ENCODE results near the gene ZFYVE26. TPM values are rescaled to one million over a fixed set of nuclear protein-coding genes. Genes with fewer than 3 reads are reported as not detected.

ZFYVE26 gene
- total RNA-seq, 2 experiments from 2014 or later: 20.5 to 23.2 TPM

- H3K9me3 ChIP-seq (ENCODE audit: control insufficient read depth in 1 of 2, insufficient read depth in 1 of 2, low read length in 2 of 2): no peaks in the 10 kb centered on the region
- no peak for ATAC-seq (ENCODE audit: poor library complexity)
- H3K4me1 ChIP-seq (ENCODE audit: insufficient read depth, low read length): no peaks in the 10 kb centered on the region
- TF ChIP-seq CTCF (IDR thresholded peaks at IDR 0.05): no peak
- Mint-ChIP-seq H3K4me1 (ENCODE audit: low read depth) (no peaks in the 10 kb centered on the region), H3K36me3 (ENCODE audit: low read depth) (peaks cover 94% of the 10 kb centered on the region), H3K27me3 (no peaks in the 10 kb centered on the region), H3K4me3 (no peak overlapping the region), H3K27ac (no peak overlapping the region), H3K9me3 (no peaks in the 10 kb centered on the region)
- CTCF ChIA-PET: no interaction called here
- H3K4me3 ChIP-seq (ENCODE audit: low read length): no peak overlapping the region
- intact Hi-C loops (cut with DNase I, micrococcal nuclease): no loop called here
- DNase-seq: no peak
- no peaks in the 10 kb centered on the region for H3K27me3 ChIP-seq (ENCODE audit: control insufficient read depth in 1 of 2, insufficient read depth in 2 of 2, low read length in 2 of 2)
- POLR2A ChIA-PET: no interaction called here
- no peak overlapping the region for H3K27ac ChIP-seq (ENCODE audit: low read depth in 1 of 2, low read length in 2 of 2)
- H3K36me3 ChIP-seq (ENCODE audit: insufficient read depth, low read length): peaks cover 94% of the 10 kb centered on the region
These were observed 10.1 kb downstream of the ZFYVE26 start for GRCh38 chr14:67806246-67806645.

GRCh38 chr14:67800743-67801142 is 15.6 kb downstream of the ZFYVE26 start:
- H3K9me3 ChIP-seq (ENCODE audit: control insufficient read depth in 1 of 2, insufficient read depth in 1 of 2, low read length in 2 of 2): no peaks in the 10 kb centered on the region
- ChIA-PET POLR2A (no interaction called here), CTCF (no interaction called here)
- H3K4me3 ChIP-seq (ENCODE audit: low read length): no peak overlapping the region
- intact Hi-C loops (cut with DNase I, micrococcal nuclease): no loop called here
- H3K36me3 Mint-ChIP-seq (ENCODE audit: low read depth): peaks cover 93% of the 10 kb centered on the region
- H3K4me1 ChIP-seq (ENCODE audit: insufficient read depth, low read length): no peaks in the 10 kb centered on the region
- H3K27me3 Mint-ChIP-seq: no peaks in the 10 kb centered on the region
- no peaks in the 10 kb centered on the region for H3K27me3 ChIP-seq (ENCODE audit: control insufficient read depth in 1 of 2, insufficient read depth in 2 of 2, low read length in 2 of 2)
- H3K9me3 Mint-ChIP-seq: no peaks in the 10 kb centered on the region
- no peak for ATAC-seq (ENCODE audit: poor library complexity)
- H3K4me3 Mint-ChIP-seq: no peak overlapping the region
- no peaks in the 10 kb centered on the region for H3K4me1 Mint-ChIP-seq (ENCODE audit: low read depth)
- DNase-seq: no peak
- no peak overlapping the region for H3K27ac Mint-ChIP-seq
- H3K27ac ChIP-seq (ENCODE audit: low read depth in 1 of 2, low read length in 2 of 2): no peak overlapping the region
- TF ChIP-seq CTCF (IDR thresholded peaks at IDR 0.05): no peak
- peaks cover 85% of the 10 kb centered on the region for H3K36me3 ChIP-seq (ENCODE audit: insufficient read depth, low read length)

GRCh38 chr14:67798731-67799130 is 17.7 kb downstream of the ZFYVE26 start:
- Mint-ChIP-seq H3K36me3 (ENCODE audit: low read depth) (peaks cover 91% of the 10 kb centered on the region), H3K4me1 (ENCODE audit: low read depth) (no peaks in the 10 kb centered on the region), H3K27ac (no peak overlapping the region), H3K4me3 (no peak overlapping the region), H3K9me3 (no peaks in the 10 kb centered on the region), H3K27me3 (no peaks in the 10 kb centered on the region)
- H3K9me3 ChIP-seq (ENCODE audit: control insufficient read depth in 1 of 2, insufficient read depth in 1 of 2, low read length in 2 of 2): no peaks in the 10 kb centered on the region
- POLR2A ChIA-PET: no interaction called here
- no peaks in the 10 kb centered on the region for H3K27me3 ChIP-seq (ENCODE audit: control insufficient read depth in 1 of 2, insufficient read depth in 2 of 2, low read length in 2 of 2)
- no peaks in the 10 kb centered on the region for H3K4me1 ChIP-seq (ENCODE audit: insufficient read depth, low read length)
- H3K4me3 ChIP-seq (ENCODE audit: low read length): no peak overlapping the region
- ATAC-seq (ENCODE audit: poor library complexity): no peak
- intact Hi-C loops (cut with DNase I, micrococcal nuclease): no loop called here
- DNase-seq: no peak
- H3K27ac ChIP-seq (ENCODE audit: low read depth in 1 of 2, low read length in 2 of 2): no peak overlapping the region
- no peak for TF ChIP-seq CTCF (IDR thresholded peaks at IDR 0.05)
- peaks cover 83% of the 10 kb centered on the region for H3K36me3 ChIP-seq (ENCODE audit: insufficient read depth, low read length)
- CTCF ChIA-PET: no interaction called here
